Neutrophil (primary cell): Measurements from ENCODE around the gene ASCL5.
A peak's percentile ranks its signal among the peaks of the same experiment; 100 is the strongest.

Source experiments
- H3K27ac ChIP-seq: fragments of 200-600 bp; sonication (generic); 2 replicates; pipeline ENCODE4 v1.5.1; 2016; ENCODE audit warnings: mild to moderate bottlenecking, moderate library complexity
- H3K27me3 ChIP-seq: fragments of 200-600 bp; sonication (generic); 2 replicates; pipeline ENCODE4 v1.6.0; 2016; ENCODE audit warnings: mild to moderate bottlenecking
- H3K36me3 ChIP-seq: fragments of 200-600 bp; sonication (generic); 2 replicates; pipeline ENCODE4 v1.5.1; 2017
- H3K4me1 ChIP-seq, 2 experiments: fragments of 200-600 bp in 1 of 2; sonication (generic) in 1 of 2; 1 replicate in 1 of 2; 2 replicates in 1 of 2; pipeline versions ENCODE4 v1.5.1 to v1.6.1; 2013 to 2016; ENCODE audit warnings: low read depth in 1 of 2, low read length in 1 of 2, mild to moderate bottlenecking in 1 of 2, moderate library complexity in 1 of 2; ENCODE audit not compliant: control insufficient read depth in 1 of 2, insufficient read depth in 1 of 2
- H3K4me3 ChIP-seq, 2 experiments: fragments of 200-600 bp in 1 of 2; sonication (generic) in 1 of 2; 1 replicate in 1 of 2; 2 replicates in 1 of 2; pipeline ENCODE4 v1.5.1; 2013 to 2016; ENCODE audit warnings: low read depth in 1 of 2, low read length in 1 of 2, mild to moderate bottlenecking in 1 of 2, moderate library complexity in 1 of 2
- H3K9me3 ChIP-seq: fragments of 200-600 bp; sonication (generic); 2 replicates; pipeline ENCODE4 v1.5.1; 2016
- CTCF ChIP-seq: fragments of 200-600 bp; sonication (generic); IDR thresholded peaks from 2 replicates; pipeline ENCODE4 v1.5.1; 2016; ENCODE audit warnings: antibody characterized with exemption

The ASCL5 gene

GRCh38 chr1:201122321-201122957, 4.5 kb downstream of the ASCL5 start:
- Histone ChIP-seq H3K36me3 (no peaks in the 10 kb centered on the region), H3K27me3 (peaks cover 36% of the 10 kb centered on the region), H3K27ac (no peak overlapping the region), H3K4me1 (no peaks in the 10 kb centered on the region), H3K4me3 (no peak overlapping the region), H3K9me3 (no peaks in the 10 kb centered on the region)
- no peak for TF ChIP-seq CTCF

- Histone ChIP-seq H3K27me3 (peaks cover 65% of the 10 kb centered on the region), H3K4me3 (no peak overlapping the region)
Observed at GRCh38 chr1:201119206-201120197, 7.5 kb downstream of the ASCL5 start.

GRCh38 chr1:201116091-201116490, 10.9 kb downstream of the ASCL5 start:
- Histone ChIP-seq H3K9me3 (no peaks in the 10 kb centered on the region), H3K27me3 (peaks cover 83% of the 10 kb centered on the region), H3K4me1 (peaks cover 8 to 12% of the 10 kb centered on the region in 2 experiments), H3K36me3 (no peaks in the 10 kb centered on the region), H3K27ac (no peak overlapping the region), H3K4me3 (no peak overlapping the region)
- TF ChIP-seq CTCF = no peak

More at GRCh38 chr1:201119206-201120197, 7.5 kb downstream of the ASCL5 start:
- H3K36me3 ChIP-seq = no peaks in the 10 kb centered on the region
- no peak for TF ChIP-seq CTCF
- H3K4me1 ChIP-seq = peaks cover 3 to 6% of the 10 kb centered on the region in 2 experiments
- H3K9me3 ChIP-seq = no peaks in the 10 kb centered on the region
- H3K27ac ChIP-seq = no peak overlapping the region

- H3K4me1 ChIP-seq = peaks cover 8 to 12% of the 10 kb centered on the region in 2 experiments
- H3K36me3 ChIP-seq = no peaks in the 10 kb centered on the region
- no peak overlapping the region for H3K27ac ChIP-seq
- peaks cover 84% of the 10 kb centered on the region for H3K27me3 ChIP-seq
- H3K9me3 ChIP-seq = no peaks in the 10 kb centered on the region
- H3K4me3 ChIP-seq = no peak overlapping the region
- TF ChIP-seq CTCF = no peak
Observed at GRCh38 chr1:201115390-201115937, 11.5 kb downstream of the ASCL5 start.

- H3K9me3 ChIP-seq = no peaks in the 10 kb centered on the region
- peaks cover 8 to 12% of the 10 kb centered on the region in 2 experiments for H3K4me1 ChIP-seq
- peak overlapping the region; percentile 35 to 58 for H3K4me3 ChIP-seq
- no peak for TF ChIP-seq CTCF
- no peak overlapping the region for H3K27ac ChIP-seq
- H3K36me3 ChIP-seq = no peaks in the 10 kb centered on the region
- H3K27me3 ChIP-seq = peaks cover 80% of the 10 kb centered on the region
Observed at GRCh38 chr1:201114245-201115131, 12.5 kb downstream of the ASCL5 start.
